Measurements from ENCODE around the gene CDC14A. TPM values are rescaled to one million over a fixed set of nuclear protein-coding genes. Genes with fewer than 3 reads are reported as not detected.

Gene CDC14A
- total and polyA plus RNA-seq, 2 of the 8 experiments (the other 6 are each of a cell fraction or from before 2014, with no cell fraction given), result 3.2 to 8.9 TPM

DNA sequence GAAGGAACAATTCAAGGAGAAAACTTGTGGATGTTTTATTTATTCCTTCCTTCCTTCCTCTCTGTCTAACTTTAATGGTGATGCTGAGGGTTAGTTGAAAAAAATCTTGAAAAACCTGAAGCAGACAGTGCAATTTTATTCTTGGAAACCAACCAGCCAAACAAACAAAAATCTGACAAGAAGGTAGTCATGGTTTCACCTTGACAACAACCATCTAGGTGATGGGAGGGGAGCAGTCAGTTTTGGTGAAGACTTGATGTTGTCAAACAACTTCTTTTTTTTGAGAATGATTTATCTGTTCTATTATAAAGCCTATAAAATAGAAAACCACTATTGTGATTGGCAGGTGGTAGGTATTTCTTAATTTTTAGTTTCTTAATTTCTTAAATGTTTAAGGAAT is 93.3 kb downstream of the CDC14A start:
- no peaks in the 10 kb centered on the region for H3K79me2 ChIP-seq (ENCODE audit: control insufficient read depth in 1 of 2, insufficient read depth in 2 of 2, low read length in 2 of 2)
- no peaks in the 10 kb centered on the region for H4K20me1 ChIP-seq (replicated peaks in 1 of 2; ENCODE audit: control insufficient read depth in 1 of 2, insufficient read depth in 2 of 2, low read length in 2 of 2)
- no peak overlapping the region for H3K27ac ChIP-seq (ENCODE audit: low read depth, low read length)
- H3K56ac ChIP-seq (replicated peaks; ENCODE audit: insufficient read length, low read depth, low read length), result no peak overlapping the region
- H3K23me2 ChIP-seq (ENCODE audit: low read depth, low read length), result no peaks in the 10 kb centered on the region
- H2BK20ac ChIP-seq (ENCODE audit: low read length), result no peak overlapping the region
- no peak overlapping the region for H3K14ac ChIP-seq (ENCODE audit: insufficient read length)
- no peak overlapping the region for H2BK120ac ChIP-seq (replicated peaks; ENCODE audit: low read depth, low read length)
- no peaks in the 10 kb centered on the region for H3K4me1 ChIP-seq (replicated peaks in 1 of 4; ENCODE audit: control insufficient read depth in 3 of 4, insufficient read depth in 4 of 4, low read length in 3 of 4)
- H4K91ac ChIP-seq (replicated peaks; ENCODE audit: insufficient read length, low read length), result no peak overlapping the region
- no peaks in the 10 kb centered on the region for H3K9me3 ChIP-seq (ENCODE audit: insufficient read depth in 2 of 2, low read depth in 1 of 2, low read length in 1 of 2)
- no peak overlapping the region for H3K4me3 ChIP-seq (ENCODE audit: extremely low read depth in 1 of 4, insufficient read depth in 2 of 4, low read depth in 3 of 4, low read length in 4 of 4)
- POLR2A ChIA-PET (ENCODE audit: partially characterized antibody), result interaction anchor here (1.5 kb wide), 1 partner anchor 8 kb away, joined by 3 read pairs; no protein-coding TSS in a partner anchor
- no peak overlapping the region for H3K9ac ChIP-seq (replicated peaks in 1 of 4; ENCODE audit: extremely low read depth in 1 of 4, low read depth in 3 of 4, low read length in 3 of 4)
- no peaks in the 10 kb centered on the region for H3K27me3 ChIP-seq (replicated peaks in 1 of 4; ENCODE audit: control insufficient read depth in 3 of 4, extremely low read depth in 1 of 4, insufficient read depth in 3 of 4, low read length in 3 of 4)
- H3K79me1 ChIP-seq (ENCODE audit: low read depth, low read length), result no peaks in the 10 kb centered on the region
- no peak overlapping the region for H3K4me2 ChIP-seq (ENCODE audit: insufficient read depth in 1 of 2, low read depth in 2 of 2, low read length in 2 of 2)
- no peak overlapping the region for H2AK5ac ChIP-seq (ENCODE audit: low read depth, low read length)
- no peak for DNase-seq (ENCODE audit: low read depth in 1 of 2, low spot score in 2 of 2)
- no peak for FAIRE-seq
- H4K5ac ChIP-seq (ENCODE audit: insufficient read length, low read depth, low read length), result no peak overlapping the region
- CTCF ChIA-PET (ENCODE audit: partially characterized antibody), result interaction anchor here (1.2 to 2.9 kb wide), 3 partner anchors 10 to 18 kb away, joined by 3 to 15 read pairs (median 7); no protein-coding TSS in a partner anchor
- H3K18ac ChIP-seq (ENCODE audit: extremely low read depth, low read length), result no peak overlapping the region
- no peak overlapping the region for H4K8ac ChIP-seq (ENCODE audit: extremely low read depth, insufficient read depth, low read length)
- no peak overlapping the region for H2BK12ac ChIP-seq (ENCODE audit: low read depth, low read length)
- H3K36me3 ChIP-seq (ENCODE audit: control insufficient read depth in 2 of 4, insufficient read depth in 4 of 4, low read length in 3 of 4), result no peaks in the 10 kb centered on the region; a peak in 1 of 8 replicates
- TF ChIP-seq NANOG (IDR thresholded peaks at IDR 0.05; ENCODE audit: insufficient read depth, low read depth, low read length, poor library complexity, severe bottlenecking), result no peak
- TF ChIP-seq FOSL1 (IDR thresholded peaks at IDR 0.05; ENCODE audit: insufficient read depth, low read depth, low read length), result no peak
- no peak for TF ChIP-seq KDM1A (IDR thresholded peaks at IDR 0.05; ENCODE audit: borderline replicate concordance, low read length)
- TF ChIP-seq, protein P1, sequence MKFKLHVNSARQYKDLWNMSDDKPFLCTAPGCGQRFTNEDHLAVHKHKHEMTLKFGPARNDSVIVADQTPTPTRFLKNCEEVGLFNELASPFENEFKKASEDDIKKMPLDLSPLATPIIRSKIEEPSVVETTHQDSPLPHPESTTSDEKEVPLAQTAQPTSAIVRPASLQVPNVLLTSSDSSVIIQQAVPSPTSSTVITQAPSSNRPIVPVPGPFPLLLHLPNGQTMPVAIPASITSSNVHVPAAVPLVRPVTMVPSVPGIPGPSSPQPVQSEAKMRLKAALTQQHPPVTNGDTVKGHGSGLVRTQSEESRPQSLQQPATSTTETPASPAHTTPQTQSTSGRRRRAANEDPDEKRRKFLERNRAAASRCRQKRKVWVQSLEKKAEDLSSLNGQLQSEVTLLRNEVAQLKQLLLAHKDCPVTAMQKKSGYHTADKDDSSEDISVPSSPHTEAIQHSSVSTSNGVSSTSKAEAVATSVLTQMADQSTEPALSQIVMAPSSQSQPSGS (IDR thresholded peaks at IDR 0.05; ENCODE audit: low read length), result no peak
- no peak for TF ChIP-seq SRF (IDR thresholded peaks at IDR 0.05; ENCODE audit: low read depth, low read length)
- TF ChIP-seq, protein P2, sequence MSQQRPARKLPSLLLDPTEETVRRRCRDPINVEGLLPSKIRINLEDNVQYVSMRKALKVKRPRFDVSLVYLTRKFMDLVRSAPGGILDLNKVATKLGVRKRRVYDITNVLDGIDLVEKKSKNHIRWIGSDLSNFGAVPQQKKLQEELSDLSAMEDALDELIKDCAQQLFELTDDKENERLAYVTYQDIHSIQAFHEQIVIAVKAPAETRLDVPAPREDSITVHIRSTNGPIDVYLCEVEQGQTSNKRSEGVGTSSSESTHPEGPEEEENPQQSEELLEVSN (IDR thresholded peaks at IDR 0.05), result no peak
- TF ChIP-seq TAF1 (IDR thresholded peaks at IDR 0.05; ENCODE audit: low read depth, low read length), result no peak
- no peak overlapping the region for H2BK5ac ChIP-seq (ENCODE audit: low read depth, low read length)
- no peak overlapping the region for H3K23ac ChIP-seq (ENCODE audit: insufficient read length)
- no peak overlapping the region for H2AFZ ChIP-seq (ENCODE audit: low read length)
- H2BK15ac ChIP-seq (ENCODE audit: low read length), result no peak overlapping the region
- no peak overlapping the region for H3K4ac ChIP-seq (replicated peaks; ENCODE audit: insufficient read length, low read depth, low read length)

Data from H1 (cell line).